Stimulated activated CD8-positive, alpha-beta memory T cell treated with anti-CD3 and anti-CD28 coated beads, Interleukin-4, amount 100 ng/mL, for 24 hours (primary cell): ENCODE measurements around the gene SOWAHC.
A peak's percentile ranks its signal among the peaks of the same experiment; 100 is the strongest.
"Not testable (repeated sequence)": the region's sequence is repeated elsewhere in the genome, so short reads cannot be mapped to it uniquely, and the experiment has no call there.

Source experiments
- DNase-seq: peaks from one replicate; pipeline ENCODE4 v3.0.0-alpha.2; 2020; ENCODE audit warnings: low read depth

Gene SOWAHC

GRCh38 chr2:109613922-109614714 lies at the start of gene SOWAHC, which contains the start of gene SEPTIN10:
Gene SOWAHC (plus strand): TSS chr2:109614364. CDS start chr2:109614490, 126 bp downstream.
Gene SEPTIN10 (minus strand): TSS chr2:109613966. CDS start chr2:109613827, 139 bp downstream.
- DNase-seq = peak; percentile 54

- DNase-seq = no peak
Measured at GRCh38 chr2:109575373-109575772, 38.8 kb upstream of the SOWAHC start.

- DNase-seq = not testable (repeated sequence)
Measured at GRCh38 chr2:109577630-109578029, 36.5 kb upstream of the SOWAHC start.

- DNase-seq = no peak
Measured at GRCh38 chr2:109582928-109583895, 31.0 kb upstream of the SOWAHC start.

GRCh38 chr2:109586687-109587086 lies 27.5 kb upstream of the SOWAHC start:
- no peak for DNase-seq

- DNase-seq = no peak
Measured at GRCh38 chr2:109591206-109591605, 23.0 kb upstream of the SOWAHC start.

GRCh38 chr2:109592905-109593304 lies 21.3 kb upstream of the SOWAHC start:
- DNase-seq = no peak

- no peak for DNase-seq
Measured at GRCh38 chr2:109594246-109594885, 19.8 kb upstream of the SOWAHC start.

- DNase-seq = no peak
Measured at GRCh38 chr2:109595644-109596043, 18.5 kb upstream of the SOWAHC start.

- no peak for DNase-seq
Measured at GRCh38 chr2:109597283-109597682, 16.9 kb upstream of the SOWAHC start.

GRCh38 chr2:109601783-109602182 lies 12.4 kb upstream of the SOWAHC start:
- no peak for DNase-seq

GRCh38 chr2:109602617-109603188 lies 11.5 kb upstream of the SOWAHC start:
- no peak for DNase-seq

- no peak for DNase-seq
Measured at GRCh38 chr2:109604597-109604996, 9.6 kb upstream of the SOWAHC start.

GRCh38 chr2:109607766-109608165 lies 6.4 kb upstream of the SOWAHC start:
- no peak for DNase-seq

GRCh38 chr2:109609352-109610024 lies 4.7 kb upstream of the SOWAHC start:
- no peak for DNase-seq

- no peak for DNase-seq
Measured at GRCh38 chr2:109611467-109612095, 2.6 kb upstream of the SOWAHC start.

- DNase-seq = no peak
Measured at GRCh38 chr2:109613081-109613921, 863 bp upstream of the SOWAHC start.

- DNase-seq = no peak
Measured at GRCh38 chr2:109614715-109615636, 812 bp downstream of the SOWAHC start.

- DNase-seq = no peak
Measured at GRCh38 chr2:109615637-109616144, 1.5 kb downstream of the SOWAHC start.
